SHP77 treated with DMSO at 0.1 percent for 48 hours (cell line): ENCODE measurements around the gene LAMB1.
"Not testable (repeated sequence)": the region's sequence is repeated elsewhere in the genome, so short reads cannot be mapped to it uniquely, and the experiment has no call there.

ENCODE experiments used
- DNase-seq: peaks from one replicate; lab custom pipeline; 2025; lab: John Stamatoyannopoulos, UW

The LAMB1 gene

GRCh38 chr7:107945332-107945731 lies 57.6 kb downstream of the LAMB1 start:
- no peak for DNase-seq

- DNase-seq: no peak
Observed at GRCh38 chr7:107944411-107945169, 58.4 kb downstream of the LAMB1 start.

GRCh38 chr7:107943018-107943417 lies 59.9 kb downstream of the LAMB1 start:
- no peak for DNase-seq

- no peak for DNase-seq
Observed at GRCh38 chr7:107940951-107941350, 62.0 kb downstream of the LAMB1 start.

GRCh38 chr7:107939573-107940489 lies 63.1 kb downstream of the LAMB1 start:
- no peak for DNase-seq

- no peak for DNase-seq
Observed at GRCh38 chr7:107938456-107939250, 64.3 kb downstream of the LAMB1 start.

GRCh38 chr7:107937531-107937930 lies 65.4 kb downstream of the LAMB1 start:
- DNase-seq: no peak

- DNase-seq: no peak
Observed at GRCh38 chr7:107936312-107936711, 66.6 kb downstream of the LAMB1 start.

GRCh38 chr7:107934991-107935770 lies 67.8 kb downstream of the LAMB1 start:
- no peak for DNase-seq

GRCh38 chr7:107933386-107934013 lies 69.5 kb downstream of the LAMB1 start:
- DNase-seq: no peak

GRCh38 chr7:107932805-107933204 lies 70.2 kb downstream of the LAMB1 start:
- no peak for DNase-seq

GRCh38 chr7:107931740-107932515 lies 71.0 kb downstream of the LAMB1 start:
- DNase-seq: no peak

- DNase-seq: no peak
Observed at GRCh38 chr7:107926481-107926880, 76.5 kb downstream of the LAMB1 start.

- no peak for DNase-seq
Observed at GRCh38 chr7:107924841-107925504, 78.0 kb downstream of the LAMB1 start.

- no peak for DNase-seq
Observed at GRCh38 chr7:107922886-107923285, 80.1 kb downstream of the LAMB1 start.

- not testable (repeated sequence) for DNase-seq
Observed at GRCh38 chr7:107921826-107922225, 81.1 kb downstream of the LAMB1 start.

- DNase-seq: no peak
Observed at GRCh38 chr7:107920048-107920772, 82.8 kb downstream of the LAMB1 start.

- no peak for DNase-seq
Observed at GRCh38 chr7:107918948-107919347, 84.0 kb downstream of the LAMB1 start.
